Measurements from ENCODE around the gene MCL1.

- TF ChIP-seq CTCF (IDR thresholded peaks at IDR 0.05), result no peak
- TF ChIP-seq POLR2AphosphoS5 (IDR thresholded peaks at IDR 0.05), result no peak
Measured at GRCh38 chr1:150548324-150548631, 31.1 kb downstream of the MCL1 start.

Data from gastroesophageal sphincter (tissue), 3 donors.